HG03135 (cell line): ENCODE data around the gene RCN1.
"Not testable (repeated sequence)": the region's sequence is repeated elsewhere in the genome, so short reads cannot be mapped to it uniquely, and the experiment has no call there.

Experiments
- ATAC-seq: cut with Tn5 transposase; IDR thresholded peaks from one replicate; pipeline ENCODE4 v1.9.1; 2021; ENCODE audit warnings: mild to moderate bottlenecking, moderate library complexity; ENCODE audit not compliant: unreplicated experiment

Gene RCN1

DNA sequence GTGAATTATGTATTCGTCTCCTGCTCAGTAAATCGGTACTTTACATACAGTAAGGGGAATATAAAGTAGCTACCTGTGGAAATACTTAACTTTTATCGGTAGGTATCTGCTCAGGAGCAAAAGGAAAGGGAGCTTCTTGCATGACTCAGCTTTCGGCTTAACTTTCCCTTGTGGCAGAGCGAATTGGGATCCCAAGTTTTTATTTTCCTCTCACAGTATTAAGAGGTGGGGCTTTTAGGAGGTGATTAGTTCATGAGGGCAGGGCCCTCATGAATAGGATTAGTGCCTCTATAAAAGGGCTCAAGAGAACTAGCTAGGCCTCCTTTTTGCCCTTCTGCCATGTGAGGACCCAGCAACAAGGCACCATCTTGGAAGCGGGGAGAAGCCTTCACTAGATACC is 18.7 kb downstream of the RCN1 start:
- ATAC-seq = no peak

DNA sequence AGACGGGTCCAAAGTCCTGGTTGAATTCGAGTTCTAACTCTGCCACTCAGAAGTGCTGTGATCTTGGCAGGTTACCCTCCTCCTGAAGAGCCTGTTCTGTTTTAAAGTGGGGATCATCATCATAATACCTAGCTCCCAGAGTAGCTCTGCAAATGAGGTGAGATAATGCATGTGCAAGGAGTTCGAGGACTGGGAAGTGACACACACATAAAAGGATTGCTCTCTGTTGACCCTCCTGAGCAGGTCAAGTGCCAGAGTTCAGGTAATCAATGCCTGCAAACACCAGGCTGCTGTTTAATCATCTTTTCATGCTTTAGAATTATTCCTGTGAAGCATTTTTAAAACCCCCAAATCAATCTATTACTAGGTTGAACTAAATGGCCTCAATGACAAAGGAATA is 19.9 kb downstream of the RCN1 start:
- no peak for ATAC-seq

DNA sequence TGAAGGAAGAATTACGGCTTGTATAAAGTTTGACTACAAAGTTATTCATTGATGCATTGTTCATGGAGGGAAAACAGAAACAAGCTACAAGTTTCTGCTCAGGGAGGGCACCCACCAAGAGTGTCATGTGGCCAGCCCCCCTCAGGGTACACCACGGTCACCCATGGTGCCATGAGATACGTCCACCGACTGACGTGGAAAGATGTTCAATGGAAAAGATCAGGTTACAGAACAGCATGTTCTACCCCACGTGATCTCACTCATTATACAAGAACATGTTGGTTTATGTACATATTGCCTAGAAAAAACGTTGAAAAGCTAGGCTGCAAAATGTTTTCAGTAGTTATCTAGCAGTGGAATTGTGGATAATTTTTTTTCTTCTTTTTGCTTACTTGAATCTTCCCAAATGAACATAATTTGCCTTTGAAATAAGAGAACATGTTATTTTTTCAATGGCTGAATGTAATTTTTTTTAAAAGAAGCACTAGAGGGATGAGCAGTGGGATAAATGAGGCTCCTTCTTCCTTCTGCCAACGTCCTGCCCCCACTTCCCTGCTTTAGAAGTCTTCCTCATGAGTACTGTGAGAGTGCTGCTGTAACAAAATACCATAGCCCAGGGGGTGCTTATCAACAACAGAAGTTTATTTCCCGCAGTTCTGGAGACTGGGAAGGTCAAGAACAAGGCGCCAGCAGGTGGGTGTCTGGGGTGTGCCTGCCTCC is 22.5 kb downstream of the RCN1 start:
- no peak for ATAC-seq

DNA sequence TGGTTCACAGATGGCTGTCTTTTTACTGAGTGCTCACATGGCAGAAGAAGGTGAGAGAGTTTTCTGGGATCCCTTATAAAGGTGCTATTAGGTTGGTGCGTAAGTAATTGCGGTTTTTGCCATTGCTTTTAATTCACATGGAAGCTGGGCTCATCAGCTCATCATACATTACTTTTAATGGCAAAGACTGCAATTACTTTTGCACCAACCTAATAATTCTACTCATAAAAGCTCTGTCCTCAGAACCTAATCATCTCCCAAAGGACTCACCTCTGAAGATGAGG is 23.0 kb downstream of the RCN1 start:
- no peak for ATAC-seq

DNA sequence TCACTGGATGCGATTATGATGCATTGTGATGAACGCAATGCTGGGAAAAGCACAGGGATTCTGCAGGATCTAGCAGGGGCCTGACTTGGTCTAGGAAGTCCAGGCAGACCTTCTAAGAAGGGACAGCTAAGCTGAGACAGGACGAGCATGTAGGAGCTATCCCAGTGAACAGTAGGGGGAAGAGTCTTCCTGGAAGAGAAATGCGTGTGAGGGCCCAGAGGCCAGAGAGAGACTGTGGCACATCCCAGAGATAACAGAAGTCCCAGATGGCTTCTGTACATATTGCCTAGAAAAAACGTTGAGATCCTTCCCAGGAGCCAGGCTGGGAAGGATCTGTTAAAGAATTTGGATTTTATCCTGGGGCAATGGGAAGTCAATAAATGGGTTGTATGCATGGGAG is 24.6 kb downstream of the RCN1 start:
- ATAC-seq = no peak

DNA sequence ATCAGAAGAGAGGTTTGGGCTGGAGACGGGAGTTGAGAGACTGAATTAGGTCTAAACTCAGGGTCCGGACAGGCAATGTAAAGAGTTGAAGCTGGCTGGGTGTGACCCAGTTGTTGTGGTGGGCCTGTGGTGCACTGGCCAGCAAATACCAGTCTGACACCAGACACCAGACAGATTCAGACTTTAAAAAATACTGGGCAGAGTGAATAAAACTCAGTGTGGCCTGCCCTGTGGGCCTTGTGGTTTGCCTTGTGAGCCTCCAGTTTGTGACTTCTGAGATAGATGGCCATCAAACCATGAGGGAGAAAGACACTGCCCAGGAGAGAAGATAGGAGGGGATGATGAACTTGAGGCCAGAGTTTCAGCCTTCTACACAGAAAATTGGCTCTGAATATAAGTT is 25.8 kb downstream of the RCN1 start:
- ATAC-seq = no peak

DNA sequence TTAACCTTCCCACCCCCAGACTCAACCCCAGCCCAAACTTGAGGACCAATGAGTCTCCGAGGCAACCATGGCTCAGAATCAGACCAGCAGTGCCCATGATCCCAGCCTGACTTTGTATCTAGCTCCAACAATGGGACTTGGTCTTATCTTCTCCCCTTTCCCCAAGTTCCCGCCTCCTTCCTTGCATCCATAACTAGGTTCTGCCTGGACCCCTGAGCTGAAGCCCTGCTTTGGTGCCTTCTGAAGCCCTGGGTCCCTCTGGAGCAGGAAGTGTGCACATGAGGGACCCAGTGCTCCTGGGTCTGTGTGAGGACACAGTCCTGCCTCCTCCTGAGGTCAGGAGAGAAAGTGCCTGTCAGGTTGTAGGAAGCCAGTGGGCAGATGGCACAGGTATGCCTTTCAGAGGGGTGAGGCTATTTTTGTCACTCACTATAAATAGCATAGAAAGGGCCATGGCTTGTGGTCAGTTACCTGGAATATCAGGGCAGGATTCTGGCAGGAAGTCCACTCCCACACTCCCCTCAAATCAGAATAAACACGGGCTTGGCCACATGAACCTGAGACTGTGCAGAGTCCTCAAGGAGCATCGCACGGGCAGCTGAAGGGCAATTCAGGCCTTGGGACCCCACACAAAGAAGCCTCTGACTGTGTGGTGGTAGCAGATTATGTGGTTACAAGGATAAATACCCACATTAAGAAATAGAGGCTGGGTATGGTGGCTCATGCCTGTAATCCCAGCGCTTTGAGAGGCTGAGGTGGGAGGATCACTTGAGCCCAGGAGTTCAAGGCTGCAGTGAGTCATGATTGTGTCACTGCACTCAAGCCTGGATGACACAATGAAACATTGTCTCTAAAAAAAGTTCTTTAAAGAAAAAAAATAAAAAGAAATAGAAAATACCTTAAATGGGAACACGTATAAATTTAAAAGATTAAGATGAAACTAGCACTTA is 27.4 kb downstream of the RCN1 start:
- ATAC-seq = no peak

DNA sequence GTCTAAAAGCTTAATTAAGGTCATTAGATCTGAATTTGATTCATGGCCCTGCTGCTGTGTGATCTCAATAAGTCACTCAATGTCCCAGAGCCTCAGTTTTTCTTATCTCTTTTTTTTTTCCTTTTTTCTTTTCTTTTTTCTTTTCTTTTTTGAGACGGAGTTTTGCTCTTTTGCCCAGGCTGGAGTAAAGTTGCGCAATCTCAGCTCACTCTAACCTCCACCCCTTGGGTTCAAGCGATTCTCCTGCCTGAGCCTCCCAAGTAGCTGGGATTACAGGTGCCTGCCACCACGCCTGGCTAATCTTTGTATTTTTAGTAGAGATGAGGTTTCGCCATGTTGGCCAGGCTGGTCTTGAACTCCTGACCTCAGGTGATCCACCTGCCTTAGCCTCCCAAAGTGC is 28.3 kb downstream of the RCN1 start:
- ATAC-seq = not testable (repeated sequence)

DNA sequence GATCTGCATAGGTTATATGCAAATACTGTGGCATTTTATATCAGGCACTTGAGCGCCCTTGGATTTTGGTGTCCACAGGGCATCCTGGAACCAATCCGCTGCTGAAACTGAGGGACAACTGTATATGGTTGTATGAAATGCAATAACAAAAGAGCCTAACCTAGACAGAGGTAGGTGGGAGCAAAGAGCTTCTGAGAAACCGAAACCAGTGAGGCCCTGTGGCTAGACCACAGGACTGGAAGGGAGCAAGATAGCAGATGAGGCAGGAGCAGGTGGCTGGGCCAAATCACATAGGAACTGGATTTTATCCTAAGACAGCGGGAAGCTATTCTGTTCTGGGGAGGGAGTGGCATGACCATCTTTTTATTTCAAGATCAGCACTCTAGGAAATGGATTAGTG is 30.1 kb downstream of the RCN1 start:
- no peak for ATAC-seq

DNA sequence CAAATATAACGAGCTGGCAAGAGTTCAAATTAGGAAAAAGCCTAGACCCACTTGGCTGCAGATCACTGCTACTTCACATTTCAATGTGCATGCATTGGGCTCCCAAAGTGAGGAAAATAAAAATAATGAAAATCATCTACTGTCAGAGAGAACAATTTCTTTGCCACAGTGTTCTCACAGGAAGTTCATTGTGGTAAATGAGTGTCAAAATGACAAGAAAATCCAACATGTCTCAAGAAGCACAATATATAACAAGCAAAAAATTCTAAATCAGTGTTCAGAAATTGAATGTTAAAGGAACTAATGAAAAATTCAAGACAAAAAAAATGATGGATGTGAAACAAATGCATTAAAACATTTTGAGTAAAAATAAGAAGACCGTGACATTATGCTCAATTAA is 31.3 kb downstream of the RCN1 start:
- no peak for ATAC-seq

DNA sequence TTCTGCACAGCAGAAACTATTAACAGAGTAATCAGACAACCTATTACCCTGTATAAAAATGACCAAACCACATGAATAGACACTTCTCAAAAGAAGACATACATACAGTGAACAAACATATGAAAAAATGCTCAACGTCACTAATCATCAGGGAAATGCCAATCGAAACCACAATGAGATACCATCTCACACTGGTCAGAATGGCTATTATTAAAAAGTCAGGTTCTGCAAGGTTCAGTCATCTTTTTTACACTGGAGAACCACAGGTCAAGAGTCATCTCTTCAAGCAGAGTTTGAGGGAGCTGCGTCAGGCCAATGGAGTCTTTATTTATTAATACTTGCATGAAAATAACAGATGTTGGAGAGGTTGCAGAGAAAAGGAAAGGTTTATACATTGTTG is 40.4 kb downstream of the RCN1 start:
- ATAC-seq = no peak

DNA sequence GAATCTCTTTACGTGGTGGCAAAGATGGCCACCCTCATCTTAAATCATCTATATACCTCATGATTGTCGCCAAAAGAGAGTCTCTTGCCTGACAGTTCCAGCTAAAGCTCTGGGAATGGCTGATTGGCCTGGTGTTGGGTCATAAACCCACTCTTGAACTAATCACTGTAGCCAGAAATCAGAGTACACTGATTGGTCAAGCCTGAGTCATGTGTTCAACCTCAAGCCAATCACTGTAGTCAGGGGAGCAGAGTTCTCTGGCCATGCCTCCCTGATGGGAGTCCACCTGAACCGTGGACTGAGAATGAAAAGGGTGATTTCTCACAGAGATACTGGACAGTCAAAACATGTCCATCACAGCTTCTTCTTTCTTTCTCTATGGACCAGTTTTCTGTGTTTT is 45.8 kb downstream of the RCN1 start:
- no peak for ATAC-seq

DNA sequence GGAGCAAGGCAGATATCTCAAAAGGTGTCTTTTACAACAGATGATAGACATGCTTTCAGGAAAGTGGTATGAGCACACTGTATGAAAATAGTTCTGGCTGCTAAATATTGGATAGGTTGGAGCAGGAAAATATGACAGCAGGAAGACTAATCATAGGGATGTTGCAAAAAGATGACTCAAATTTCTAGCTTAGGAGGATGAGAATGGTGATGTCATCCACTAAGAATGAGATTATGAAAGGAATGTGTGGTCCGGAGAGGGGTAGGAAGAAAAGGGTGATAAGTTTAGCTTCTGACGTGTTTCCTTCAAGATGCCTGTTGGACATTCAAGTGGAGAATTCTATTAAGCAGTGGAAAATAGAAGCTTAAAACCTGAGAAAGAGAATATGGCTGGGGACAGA is 46.4 kb downstream of the RCN1 start:
- no peak for ATAC-seq

DNA sequence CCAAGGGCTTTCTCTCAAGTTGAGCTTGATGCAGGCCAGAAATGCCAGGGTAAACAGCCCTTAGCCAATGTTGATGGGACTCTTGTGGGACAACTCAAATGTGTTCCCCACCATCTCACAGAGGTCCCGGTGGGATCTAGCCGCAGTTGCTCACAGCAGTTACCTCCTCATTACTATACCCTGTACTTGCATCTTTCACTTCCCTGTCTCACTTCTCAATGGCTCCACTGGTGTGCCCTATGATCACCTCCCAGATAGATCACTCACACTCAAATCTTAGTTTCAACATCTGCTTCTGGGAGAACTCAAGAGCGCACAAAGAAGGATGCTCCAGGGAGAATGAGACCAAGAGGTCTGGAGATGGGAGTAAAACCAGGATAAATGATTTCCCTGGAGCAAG is 47.0 kb downstream of the RCN1 start:
- ATAC-seq = no peak

DNA sequence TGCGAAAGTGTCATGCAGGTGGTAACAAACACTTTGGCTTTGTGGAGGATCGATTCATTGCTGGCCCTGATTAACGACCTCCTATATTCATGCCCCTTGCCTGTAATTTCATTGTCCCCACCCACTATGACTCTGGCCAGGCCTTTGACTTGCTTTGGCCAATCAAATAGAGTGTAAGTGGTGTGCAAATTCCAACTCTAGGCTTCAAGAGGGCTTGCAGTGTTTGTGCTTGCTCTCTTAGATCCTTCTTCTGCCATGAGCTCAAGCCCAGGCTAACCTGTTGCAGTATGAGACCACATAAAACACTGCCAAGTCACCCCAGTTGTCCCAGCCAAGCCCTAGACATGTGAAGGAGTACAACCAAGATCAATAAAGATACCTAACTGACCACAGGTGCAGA is 48.0 kb downstream of the RCN1 start:
- ATAC-seq = no peak

DNA sequence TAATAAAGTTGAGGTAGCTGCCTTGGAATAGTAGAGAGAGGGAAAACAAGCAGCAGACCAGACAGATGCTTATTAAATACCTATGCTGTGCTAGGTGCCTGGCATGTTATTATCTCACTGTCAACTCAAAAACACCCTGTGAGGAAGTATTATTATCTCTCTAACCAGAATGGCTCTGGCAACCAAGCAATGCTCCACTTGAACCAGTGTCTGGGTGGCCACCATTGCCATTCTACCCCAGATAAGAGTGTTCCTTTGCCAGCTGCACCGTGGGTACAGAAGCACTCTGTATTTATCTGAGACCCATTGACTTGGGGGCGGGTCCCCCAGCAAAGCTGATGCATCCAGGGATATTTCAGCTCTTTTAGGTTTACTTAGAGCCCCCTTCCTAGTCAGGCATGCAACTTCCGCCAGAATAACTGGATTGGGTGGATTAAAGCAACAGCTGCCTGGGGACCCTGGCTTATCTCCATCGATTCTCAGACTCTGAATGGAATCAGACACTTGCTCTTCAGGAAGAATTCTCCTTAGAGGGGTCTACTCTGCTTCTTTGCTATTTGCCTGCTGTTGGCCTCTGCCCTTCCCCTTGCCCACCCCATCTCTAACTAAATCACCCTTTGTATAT is 49.1 kb downstream of the RCN1 start:
- no peak for ATAC-seq

DNA sequence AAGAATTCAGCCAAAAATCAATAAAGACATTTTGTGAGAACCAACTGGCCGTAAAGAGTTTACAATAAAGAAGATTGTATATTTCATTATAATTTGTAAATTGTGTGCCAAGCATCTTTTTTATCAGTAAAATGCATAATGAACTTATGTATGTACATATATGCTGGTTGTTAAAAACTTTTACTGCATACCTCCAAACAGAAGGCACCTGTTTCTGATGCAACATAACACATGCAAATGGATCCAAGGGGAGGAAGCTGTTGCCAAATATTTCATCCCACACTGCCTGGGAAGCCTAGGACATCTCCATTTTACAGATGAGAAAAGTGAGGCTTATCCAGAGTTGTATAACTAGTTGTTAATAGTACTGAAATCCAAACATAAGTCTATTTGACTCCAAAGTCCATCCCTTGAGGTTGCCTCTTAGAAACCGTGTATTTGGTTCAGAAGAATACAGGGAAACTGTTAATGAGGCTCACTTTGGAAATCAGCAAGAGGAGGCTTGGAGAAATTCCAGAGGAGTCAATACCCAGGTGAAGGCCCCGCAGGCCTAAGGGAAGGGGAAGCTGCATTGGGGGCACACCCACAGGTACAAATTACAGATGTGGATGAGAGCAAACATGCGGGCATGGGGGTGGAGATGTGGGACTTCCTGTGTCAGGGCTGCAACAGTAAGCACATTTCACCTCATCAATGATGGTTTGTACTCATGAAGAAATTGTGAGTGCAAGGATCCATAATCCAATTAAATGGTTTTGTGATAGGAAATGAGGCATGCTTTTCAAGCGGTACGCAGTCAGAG is 51.1 kb downstream of the RCN1 start:
- ATAC-seq = no peak

DNA sequence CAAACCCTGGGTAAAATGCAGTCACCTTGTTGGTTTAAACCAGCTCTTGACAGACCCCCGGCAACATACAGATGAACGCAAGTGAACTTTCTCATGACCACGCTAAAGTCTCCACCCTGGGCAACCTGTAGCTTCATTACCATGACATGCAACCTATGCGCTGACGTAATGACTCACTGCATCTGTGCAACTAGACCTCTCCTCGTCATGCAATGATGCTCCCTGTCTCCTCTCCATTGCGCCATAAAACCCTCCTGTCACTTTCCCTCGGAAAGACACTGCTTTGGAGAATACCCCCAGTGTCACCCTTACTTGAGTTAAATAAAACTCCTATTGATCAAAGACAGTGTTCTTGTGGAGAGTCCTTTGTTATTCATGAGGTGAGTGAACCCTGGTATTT is 52.5 kb downstream of the RCN1 start:
- no peak for ATAC-seq

DNA sequence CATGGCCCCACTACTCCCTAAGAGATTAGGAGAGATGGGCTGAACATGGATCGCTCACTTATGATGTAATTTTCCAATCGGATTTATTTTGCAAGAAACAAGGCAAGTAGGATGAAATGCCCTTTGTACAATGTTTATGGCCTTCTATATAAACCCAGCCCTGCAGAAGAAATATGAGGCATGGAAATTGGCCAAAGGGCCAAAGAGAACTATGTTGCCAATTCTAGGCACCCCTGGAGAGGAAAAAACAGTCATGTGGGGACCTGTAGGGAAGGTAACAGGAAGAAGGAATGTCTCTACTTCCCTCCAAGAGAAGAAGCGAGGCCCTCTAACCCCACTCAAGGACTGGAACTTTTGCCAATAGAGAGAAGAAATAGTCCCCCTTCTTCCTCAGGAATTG is 54.4 kb downstream of the RCN1 start:
- ATAC-seq = no peak

DNA sequence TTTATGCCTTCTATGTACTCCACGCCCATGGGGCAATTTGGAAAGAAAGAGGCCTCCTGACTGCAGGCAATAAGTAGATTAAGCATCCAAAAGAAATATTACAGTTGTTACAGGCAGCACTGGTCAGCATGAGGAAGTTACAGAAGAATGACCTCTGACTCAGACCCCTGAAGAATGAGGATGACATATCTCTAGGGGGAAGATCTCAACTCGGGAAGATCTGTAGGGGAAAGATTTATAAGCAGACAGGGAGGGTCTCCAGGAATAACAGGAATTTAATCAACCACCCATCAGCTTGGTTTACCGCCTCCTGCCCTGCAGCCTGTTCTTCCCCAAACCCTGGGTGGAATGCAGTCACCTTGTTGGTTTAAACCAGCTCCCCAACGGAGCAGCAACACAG is 58.0 kb downstream of the RCN1 start:
- ATAC-seq = no peak

DNA sequence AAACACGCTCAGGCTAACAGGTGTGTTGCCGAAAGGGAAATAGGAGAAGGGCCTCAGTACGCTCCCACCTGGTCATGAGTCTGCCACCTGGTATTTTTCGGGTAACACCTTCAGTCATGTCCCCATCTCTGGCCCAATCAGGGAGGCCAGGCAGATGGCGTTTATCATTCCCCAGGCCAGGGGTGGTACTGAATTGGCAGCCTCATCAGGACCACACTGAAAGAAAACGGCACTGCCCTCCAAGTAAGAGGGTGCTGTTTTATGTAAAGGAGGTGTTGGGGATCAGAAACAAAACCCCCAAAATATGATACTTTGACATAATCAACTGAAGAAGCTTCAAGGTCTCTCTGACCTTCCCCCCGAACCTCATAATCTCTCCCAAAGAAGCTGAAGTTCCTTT is 58.9 kb downstream of the RCN1 start:
- ATAC-seq = no peak
